Cardiac muscle cell (in vitro differentiated cells and primary cell): Measurements from ENCODE around the gene OR2F1. TPM values are rescaled to one million over a fixed set of nuclear protein-coding genes. Genes with fewer than 3 reads are reported as not detected.

Experiments used
- DNase-seq, 2 donors: peaks; one replicate each; pipeline versions ENCODE4 v3.0.0 to v3.0.0-alpha.2; 2010 to 2017; ENCODE audit warnings: low read depth in 1 of 2, low spot score in 1 of 2
- H3K27ac ChIP-seq: fragments of 200-600 bp; sonication (generic); 2 replicates; pipeline ENCODE4 v1.5.1; 2016
- H3K27me3 ChIP-seq: fragments of 200-600 bp; sonication (generic); 2 replicates; pipeline ENCODE4 v1.6.0; 2016; ENCODE audit warnings: control low read depth
- H3K36me3 ChIP-seq: fragments of 200-600 bp; sonication (generic); 2 replicates; pipeline ENCODE4 v1.5.1; 2016; ENCODE audit warnings: control low read depth
- H3K4me1 ChIP-seq: fragments of 200-600 bp; sonication (generic); 2 replicates; pipeline ENCODE4 v1.8.1; 2017; ENCODE audit warnings: low read depth, mild to moderate bottlenecking, mixed run types
- H3K4me3 ChIP-seq: fragments of 200-600 bp; sonication (generic); 2 replicates; pipeline ENCODE4 v1.5.1; 2016; ENCODE audit warnings: mild to moderate bottlenecking
- H3K9me3 ChIP-seq: fragments of 200-600 bp; sonication (generic); 2 replicates; pipeline ENCODE4 v1.5.1; 2017; ENCODE audit warnings: low read depth, mild to moderate bottlenecking, control low read depth
- polyA plus RNA-seq: library from polyadenylated mRNA; unstranded; fragments of >200 nt; fragmentation: Nextera tagmentation; extraction: Ambion mirVana; gene quantifications from 2 replicates; pipeline ENCODE4 v1.2.1, GENCODE V29; 2016
- total RNA-seq: library from RNA; depleted of rRNA; stranded (reverse); fragments of >200 nt; gene quantifications from 2 replicates; pipeline ENCODE4 v1.2.3, GENCODE V29; 2016
- TF ChIP-seq, protein P1 (sequence below): IDR thresholded peaks from 2 replicates; pipeline ENCODE4 v1.5.1; 2012; ENCODE audit warnings: low read depth, mild to moderate bottlenecking, low read length

OR2F1 gene
- total and polyA plus RNA-seq, 2 experiments from 2014 or later, result not detected

DNA sequence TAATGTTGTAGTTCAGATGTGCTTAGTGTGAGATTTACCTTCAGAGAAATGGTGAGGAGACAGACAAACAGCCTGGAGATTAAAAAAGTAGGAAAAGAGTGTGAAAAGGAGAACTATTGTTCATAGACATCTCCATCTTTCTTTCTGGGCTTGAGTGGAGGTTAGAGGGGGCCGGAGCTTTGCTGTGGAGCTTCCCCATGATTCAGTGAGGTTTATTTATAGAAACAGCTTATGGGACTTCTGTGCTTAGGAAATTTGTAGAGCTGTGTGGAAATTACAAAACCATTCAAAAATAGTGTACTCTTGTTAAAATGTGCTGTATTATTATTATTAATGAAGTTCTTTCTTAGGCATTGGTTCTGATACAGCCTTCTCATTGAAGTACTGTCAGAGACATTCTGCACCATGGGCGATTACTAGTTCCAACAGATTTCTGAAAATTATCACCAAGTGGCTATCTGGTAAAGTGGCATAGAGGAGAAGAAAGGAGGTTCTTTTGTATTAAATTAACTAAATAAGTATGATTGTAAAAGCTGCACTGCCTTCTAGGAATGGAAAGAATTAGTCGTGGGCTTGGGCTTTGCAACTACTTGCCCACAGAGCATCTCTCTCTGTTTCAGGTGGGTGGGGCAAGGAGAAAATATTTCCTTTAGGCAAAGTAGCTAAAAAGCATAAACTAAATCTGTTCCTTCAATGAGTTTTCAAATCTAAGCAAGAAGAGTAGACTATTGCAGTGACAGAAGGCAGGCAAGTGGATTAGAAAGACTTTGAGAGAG lies 44.0 kb upstream of the OR2F1 start:
- no peaks in the 10 kb centered on the region for H3K9me3 ChIP-seq
- DNase-seq, result no peak
- no peaks in the 10 kb centered on the region for H3K36me3 ChIP-seq
- H3K4me3 ChIP-seq, result no peak overlapping the region
- TF ChIP-seq, protein P1, sequence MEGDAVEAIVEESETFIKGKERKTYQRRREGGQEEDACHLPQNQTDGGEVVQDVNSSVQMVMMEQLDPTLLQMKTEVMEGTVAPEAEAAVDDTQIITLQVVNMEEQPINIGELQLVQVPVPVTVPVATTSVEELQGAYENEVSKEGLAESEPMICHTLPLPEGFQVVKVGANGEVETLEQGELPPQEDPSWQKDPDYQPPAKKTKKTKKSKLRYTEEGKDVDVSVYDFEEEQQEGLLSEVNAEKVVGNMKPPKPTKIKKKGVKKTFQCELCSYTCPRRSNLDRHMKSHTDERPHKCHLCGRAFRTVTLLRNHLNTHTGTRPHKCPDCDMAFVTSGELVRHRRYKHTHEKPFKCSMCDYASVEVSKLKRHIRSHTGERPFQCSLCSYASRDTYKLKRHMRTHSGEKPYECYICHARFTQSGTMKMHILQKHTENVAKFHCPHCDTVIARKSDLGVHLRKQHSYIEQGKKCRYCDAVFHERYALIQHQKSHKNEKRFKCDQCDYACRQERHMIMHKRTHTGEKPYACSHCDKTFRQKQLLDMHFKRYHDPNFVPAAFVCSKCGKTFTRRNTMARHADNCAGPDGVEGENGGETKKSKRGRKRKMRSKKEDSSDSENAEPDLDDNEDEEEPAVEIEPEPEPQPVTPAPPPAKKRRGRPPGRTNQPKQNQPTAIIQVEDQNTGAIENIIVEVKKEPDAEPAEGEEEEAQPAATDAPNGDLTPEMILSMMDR, result no peak
- H3K27ac ChIP-seq, result no peak overlapping the region
- peaks cover 11% of the 10 kb centered on the region for H3K4me1 ChIP-seq
- H3K27me3 ChIP-seq, result peaks cover 3% of the 10 kb centered on the region

DNA sequence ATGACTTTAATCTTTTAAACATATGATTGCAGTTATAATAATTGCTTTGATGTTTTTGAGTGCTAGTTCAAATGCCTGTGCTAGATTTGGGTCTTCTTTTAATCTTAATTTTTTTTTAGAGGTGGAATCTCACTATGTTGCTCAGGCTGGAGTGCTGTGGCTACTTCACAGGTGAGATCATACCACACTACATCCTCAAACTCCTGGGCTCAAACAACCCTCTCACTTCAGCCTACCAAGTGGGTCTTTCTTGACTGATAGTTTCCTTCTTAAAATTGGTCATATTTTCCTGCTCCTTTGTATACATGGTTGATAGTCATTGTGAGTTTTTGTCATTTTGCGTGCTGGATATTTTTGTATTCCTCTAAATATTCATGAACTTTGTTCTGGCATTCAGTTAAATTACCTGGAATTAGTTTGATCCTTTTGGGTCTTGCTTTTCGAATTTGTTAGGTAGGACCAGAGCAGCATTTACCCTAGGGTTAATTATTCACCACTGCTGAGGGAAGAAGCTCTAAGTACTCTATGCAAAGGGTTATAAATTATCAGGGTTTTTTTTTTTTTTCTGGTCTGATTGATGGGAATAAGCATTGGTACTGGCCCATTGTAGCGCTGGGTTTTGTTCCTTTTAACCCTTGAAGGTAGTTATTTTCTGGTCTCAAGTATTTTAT lies 40.6 kb upstream of the OR2F1 start:
- TF ChIP-seq, protein P1, result no peak
- Histone ChIP-seq H3K4me3 (no peak overlapping the region), H3K9me3 (no peaks in the 10 kb centered on the region), H3K27me3 (peaks cover 2% of the 10 kb centered on the region), H3K4me1 (peaks cover 5% of the 10 kb centered on the region), H3K27ac (no peak overlapping the region), H3K36me3 (no peaks in the 10 kb centered on the region)
- DNase-seq, result no peak

DNA sequence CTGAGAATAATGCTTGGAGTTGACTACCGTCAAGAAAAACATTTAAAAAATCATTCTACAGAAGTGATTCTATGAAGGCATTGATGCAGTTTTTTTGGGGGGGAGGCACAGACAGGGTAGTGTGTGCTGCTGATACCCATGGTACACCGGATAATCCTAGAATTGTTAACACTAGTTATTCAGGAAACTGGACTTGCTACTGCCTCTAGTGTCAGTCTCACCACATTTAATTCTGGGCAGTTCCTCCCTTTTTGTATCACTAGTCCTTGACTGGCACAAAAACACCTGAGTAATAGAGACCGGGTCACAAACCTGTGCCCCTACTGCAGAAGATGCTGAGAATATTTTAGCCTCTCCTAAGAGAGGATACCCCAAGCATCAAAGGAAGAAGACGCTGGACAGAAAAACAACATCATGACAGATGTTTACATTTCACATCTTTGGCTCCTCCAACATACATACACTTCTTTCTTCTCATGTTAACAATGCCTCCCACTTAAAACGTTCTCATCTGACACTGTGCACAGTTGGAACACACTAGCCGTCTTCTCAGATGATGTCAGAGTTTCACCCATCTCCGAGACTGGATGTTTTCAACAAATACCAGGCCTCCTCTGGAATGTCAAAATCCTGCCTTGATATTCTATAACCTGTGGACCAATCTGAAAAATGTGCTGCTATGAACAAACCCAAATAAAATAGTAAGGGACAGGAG lies 39.5 kb upstream of the OR2F1 start:
- TF ChIP-seq, protein P1, result no peak
- Histone ChIP-seq H3K4me1 (peaks cover 5% of the 10 kb centered on the region), H3K27ac (no peak overlapping the region), H3K36me3 (no peaks in the 10 kb centered on the region), H3K4me3 (no peak overlapping the region), H3K27me3 (no peaks in the 10 kb centered on the region), H3K9me3 (no peaks in the 10 kb centered on the region)
- no peak for DNase-seq

DNA sequence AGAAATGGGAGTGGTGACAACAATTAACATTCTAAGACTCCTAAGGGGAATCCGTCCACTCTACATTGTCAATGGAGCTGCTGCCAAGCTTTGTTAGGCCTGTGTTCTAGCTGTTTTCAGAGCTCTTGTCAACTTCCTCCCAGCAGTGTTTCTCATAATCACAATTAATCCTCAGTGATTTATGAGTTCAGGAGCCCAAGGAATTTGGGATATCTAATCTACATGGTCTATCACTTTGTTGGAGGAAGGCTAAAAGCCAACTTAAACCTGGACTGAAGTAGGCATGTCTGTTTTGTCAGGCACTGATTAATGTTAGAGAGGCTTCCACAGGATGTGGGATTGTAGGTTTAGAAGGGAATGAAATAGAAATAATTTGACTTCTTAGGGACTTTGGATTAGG lies 29.8 kb upstream of the OR2F1 start:
- Histone ChIP-seq H3K27ac (no peak overlapping the region), H3K4me1 (no peaks in the 10 kb centered on the region), H3K36me3 (no peaks in the 10 kb centered on the region), H3K9me3 (no peaks in the 10 kb centered on the region), H3K27me3 (no peaks in the 10 kb centered on the region), H3K4me3 (no peak overlapping the region)
- TF ChIP-seq, protein P1, result no peak
- DNase-seq, result no peak

- Histone ChIP-seq H3K27me3 (no peaks in the 10 kb centered on the region), H3K36me3 (no peaks in the 10 kb centered on the region), H3K4me1 (no peaks in the 10 kb centered on the region), H3K27ac (no peak overlapping the region), H3K9me3 (no peaks in the 10 kb centered on the region), H3K4me3 (no peak overlapping the region)
- TF ChIP-seq, protein P1, result no peak
- no peak for DNase-seq
Observed at GRCh38 chr7:143929224-143929920, 25.3 kb upstream of the OR2F1 start.
